PC-9 (cell line): ENCODE measurements around the gene CLHC1.

ENCODE experiments used
- CTCF ChIP-seq: fragments of 200-600 bp; sonication (generic); conservative IDR thresholded peaks from 2 replicates; pipeline ENCODE4 v1.6.1; 2017; ENCODE audit warnings: mixed run types, antibody characterized with exemption, mild to moderate bottlenecking, moderate library complexity
- EZH2 ChIP-seq: fragments of 200-600 bp; sonication (generic); IDR thresholded peaks from 2 replicates; pipeline ENCODE4 v1.8.0; 2017; ENCODE audit warnings: antibody characterized with exemption, low read depth

GRCh38 chr2:55130849-55131248 is 101.2 kb downstream of the CLHC1 start:
- TF ChIP-seq EZH2 (no peak), CTCF (no peak)
